OCI-M2 (cell line): ENCODE measurements around the gene ACTL10.

Experiments
- DNase-seq: peaks from one replicate; lab custom pipeline; 2025; ENCODE audit not compliant: unreplicated experiment; lab: John Stamatoyannopoulos, UW

The ACTL10 gene

GRCh38 chr20:33648396-33649004 is 18.2 kb upstream of the ACTL10 start:
- DNase-seq: no peak

DNA sequence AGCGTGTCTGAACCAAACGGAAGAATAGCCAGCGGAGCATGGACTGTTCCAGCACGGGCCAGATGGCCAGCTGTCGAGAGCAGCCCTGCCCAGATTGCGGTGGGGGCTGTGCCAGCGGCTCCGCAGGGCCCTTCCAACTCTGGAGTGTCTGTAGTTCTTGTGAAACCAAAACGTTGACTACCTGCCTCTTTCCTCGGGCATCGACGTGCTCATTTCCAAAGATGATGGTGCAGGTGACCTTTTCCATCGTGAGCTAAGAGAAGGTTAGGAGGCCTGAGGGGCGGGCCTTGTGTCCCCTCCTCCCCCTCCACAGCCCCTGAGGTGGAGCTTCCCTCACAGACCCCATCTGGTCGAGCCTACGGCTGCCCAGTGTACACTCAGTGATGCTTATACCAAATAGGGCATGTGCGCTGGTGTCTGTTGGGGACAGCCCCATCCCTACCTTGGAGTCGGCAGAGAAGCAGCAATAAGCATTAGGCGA is 17.5 kb upstream of the ACTL10 start:
- DNase-seq: no peak

- no peak for DNase-seq
Measured at GRCh38 chr20:33650111-33650752, 16.5 kb upstream of the ACTL10 start.

GRCh38 chr20:33650753-33651561 is 15.8 kb upstream of the ACTL10 start:
- DNase-seq: no peak

- DNase-seq: no peak
Measured at GRCh38 chr20:33651562-33652048, 15.1 kb upstream of the ACTL10 start.

GRCh38 chr20:33653218-33653899 is 13.4 kb upstream of the ACTL10 start:
- DNase-seq: peak; percentile 24

GRCh38 chr20:33653900-33654596 is 12.7 kb upstream of the ACTL10 start:
- no peak for DNase-seq

DNA sequence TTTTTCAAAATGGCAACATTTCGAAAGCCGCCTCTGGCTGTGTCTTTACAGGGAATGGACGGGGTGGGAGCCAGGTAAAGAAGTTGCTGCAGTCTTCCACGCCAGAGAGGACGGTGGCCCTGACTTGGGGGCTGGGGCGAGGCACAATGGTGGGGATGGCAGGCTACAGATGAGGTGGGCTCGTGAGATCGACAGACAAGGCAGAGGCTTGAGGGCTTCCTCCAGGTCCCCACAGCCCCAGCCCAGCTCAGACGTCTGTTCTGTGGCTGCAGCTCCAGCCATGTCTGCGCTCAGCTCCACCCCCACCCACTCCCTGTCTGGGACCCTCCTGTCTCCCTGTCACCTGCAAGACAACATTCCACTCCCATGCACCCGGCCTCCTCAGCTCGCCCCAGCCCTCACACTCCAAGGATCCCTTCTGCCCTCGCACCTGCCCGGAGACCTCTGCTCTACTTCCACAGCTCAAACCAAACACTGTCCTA is 12.0 kb upstream of the ACTL10 start:
- DNase-seq: no peak

DNA sequence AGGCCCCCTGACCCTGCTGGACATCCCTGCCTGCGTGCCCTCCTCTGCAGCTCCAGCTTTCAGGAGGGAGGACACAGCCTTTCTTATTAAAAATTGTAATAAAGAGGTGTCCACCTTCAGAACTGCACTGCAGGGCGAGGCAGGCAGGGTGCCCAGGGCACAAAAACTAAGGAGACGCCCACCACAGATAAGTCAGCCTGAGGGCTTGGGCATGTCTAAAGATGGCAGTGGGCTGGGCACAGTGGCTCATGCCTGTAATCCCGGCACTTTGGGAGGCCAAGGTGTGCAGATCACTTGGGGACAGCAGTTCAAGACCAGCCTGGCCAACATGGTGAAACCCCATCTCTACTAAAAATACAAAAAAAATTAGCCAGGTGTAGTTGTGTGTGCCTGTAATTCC is 11.6 kb upstream of the ACTL10 start:
- DNase-seq: no peak

GRCh38 chr20:33656010-33656782 is 10.5 kb upstream of the ACTL10 start:
- no peak for DNase-seq

GRCh38 chr20:33656783-33657703 is 9.7 kb upstream of the ACTL10 start:
- DNase-seq: no peak

GRCh38 chr20:33657704-33658095 is 9.0 kb upstream of the ACTL10 start:
- no peak for DNase-seq

GRCh38 chr20:33658510-33658909 is 8.2 kb upstream of the ACTL10 start:
- DNase-seq: no peak

- DNase-seq: no peak
Measured at GRCh38 chr20:33658929-33659328, 7.8 kb upstream of the ACTL10 start.

DNA sequence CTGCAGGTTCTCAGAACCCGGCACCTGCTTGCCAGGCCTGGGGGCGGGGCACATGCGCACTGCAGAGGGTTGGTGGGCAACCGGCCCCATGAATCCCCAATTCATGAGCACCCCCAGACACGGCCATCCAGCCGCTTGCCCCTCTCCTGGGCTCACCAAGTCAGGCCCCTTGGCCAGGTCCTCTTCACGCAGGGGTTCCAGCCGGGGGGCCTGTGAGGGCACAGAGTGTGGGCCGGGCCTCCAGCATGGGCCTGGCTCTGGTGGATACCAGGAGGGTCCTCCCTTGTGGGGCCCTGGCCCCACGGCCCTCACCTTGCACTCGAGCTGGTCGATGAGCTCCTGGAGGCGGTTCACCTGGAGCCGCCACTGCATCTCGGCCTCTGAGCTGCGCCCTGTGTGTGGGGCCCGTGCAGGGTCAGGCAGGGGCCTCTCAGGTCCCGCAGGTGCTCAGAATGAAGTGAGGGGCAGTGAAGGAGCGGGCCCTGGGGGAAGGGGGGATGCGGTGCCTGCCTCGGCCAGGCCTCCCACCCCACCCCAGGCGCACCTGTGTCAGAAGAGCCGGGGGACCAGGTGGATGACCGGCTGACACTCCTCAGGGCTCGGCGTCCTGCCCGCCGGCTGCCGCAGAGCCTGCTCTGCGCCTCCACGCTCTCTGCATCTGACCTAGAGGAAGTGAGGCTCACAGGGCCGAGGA is 7.3 kb upstream of the ACTL10 start:
- no peak for DNase-seq

- DNase-seq: no peak
Measured at GRCh38 chr20:33660035-33660684, 6.6 kb upstream of the ACTL10 start.

GRCh38 chr20:33660685-33661058 is 6.1 kb upstream of the ACTL10 start:
- DNase-seq: no peak

- no peak for DNase-seq
Measured at GRCh38 chr20:33662172-33662571, 4.6 kb upstream of the ACTL10 start, which contains the start of gene C20orf144. Gene C20orf144, plus strand, starts transcription at chr20:33662327. Its CDS starts 19 bp downstream, at chr20:33662346.
